GM12873 (cell line): ENCODE results near the gene TMEM254.

ENCODE experiments used
- CTCF ChIP-seq: IDR thresholded peaks from 2 replicates; pipeline ENCODE4 v1.5.1; 2012; ENCODE audit warnings: low read depth, mild to moderate bottlenecking, moderate library complexity, low read length, control low read depth; ENCODE audit not compliant: insufficient read depth; ENCODE audit errors: missing control alignments

TMEM254 gene

GRCh38 chr10:80055760-80056159 is 22.7 kb upstream of the TMEM254 start:
- no peak for TF ChIP-seq CTCF

- no peak for TF ChIP-seq CTCF
Observed at GRCh38 chr10:80057171-80057570, 21.3 kb upstream of the TMEM254 start.

GRCh38 chr10:80064120-80064886 is 14.2 kb upstream of the TMEM254 start:
- TF ChIP-seq CTCF, result no peak

- no peak for TF ChIP-seq CTCF
Observed at GRCh38 chr10:80066809-80067208, 11.7 kb upstream of the TMEM254 start.

- TF ChIP-seq CTCF, result no peak
Observed at GRCh38 chr10:80068270-80068669, 10.2 kb upstream of the TMEM254 start.

GRCh38 chr10:80070057-80070456 is 8.4 kb upstream of the TMEM254 start:
- TF ChIP-seq CTCF, result no peak

- TF ChIP-seq CTCF, result no peak
Observed at GRCh38 chr10:80072584-80072983, 5.9 kb upstream of the TMEM254 start.

GRCh38 chr10:80075781-80076180 is 2.7 kb upstream of the TMEM254 start:
- no peak for TF ChIP-seq CTCF
